GM23338 (cell line): ENCODE results near the gene NSD2. TPM values are rescaled to one million over a fixed set of nuclear protein-coding genes. Genes with fewer than 3 reads are reported as not detected.

ENCODE experiments used
- ATAC-seq: fragments of 200-7000 bp; cut with Tn5 transposase; 3 replicates; pipeline ENCODE4 v1.9.1; 2020
- DNase-seq: peaks from one replicate; pipeline ENCODE4 v3.0.0-alpha.2; 2015; ENCODE audit warnings: low spot score
- H2AFZ ChIP-seq: fragments of 200-600 bp; sonication (generic); 2 replicates; pipeline ENCODE4 v1.8.0; 2016; ENCODE audit warnings: antibody characterized with exemption, mild to moderate bottlenecking, moderate library complexity
- H3F3A ChIP-seq: fragments of 200-600 bp; sonication (generic); replicated peaks from 2 replicates; pipeline ENCODE4 v1.8.0; 2017; ENCODE audit warnings: antibody characterized with exemption, mixed run types, low read depth
- H3K27ac ChIP-seq: fragments of 200-600 bp; sonication (generic); 2 replicates; pipeline ENCODE4 v1.6.1; 2016; ENCODE audit warnings: low read depth
- H3K27me3 ChIP-seq: fragments of 200-600 bp; sonication (generic); 2 replicates; pipeline ENCODE4 v1.8.0; 2016; ENCODE audit warnings: mild to moderate bottlenecking, mixed run types, moderate library complexity; ENCODE audit not compliant: insufficient read depth
- H3K36me3 ChIP-seq: fragments of 200-600 bp; sonication (generic); 2 replicates; pipeline ENCODE4 v1.8.0; 2016; ENCODE audit warnings: mild to moderate bottlenecking; ENCODE audit not compliant: insufficient read depth
- H3K4me1 ChIP-seq: fragments of 200-600 bp; sonication (generic); 2 replicates; pipeline ENCODE4 v1.8.0; 2016; ENCODE audit warnings: mild to moderate bottlenecking, moderate library complexity; ENCODE audit not compliant: insufficient read depth
- H3K4me2 ChIP-seq: fragments of 200-600 bp; sonication (generic); 2 replicates; pipeline ENCODE4 v1.7.1; 2017; ENCODE audit warnings: mixed run types
- H3K4me3 ChIP-seq: fragments of 200-600 bp; sonication (generic); 2 replicates; pipeline ENCODE4 v1.6.1; 2016; ENCODE audit warnings: mixed run types
- H3K79me2 ChIP-seq: fragments of 200-600 bp; sonication (generic); replicated peaks from 2 replicates; pipeline ENCODE4 v1.8.0; 2017; ENCODE audit warnings: mild to moderate bottlenecking; ENCODE audit not compliant: insufficient read depth
- H3K9me2 ChIP-seq: fragments of 200-600 bp; sonication (generic); 2 replicates; pipeline ENCODE4 v1.8.0; 2017; ENCODE audit not compliant: insufficient read depth
- H4K20me1 ChIP-seq: fragments of 200-600 bp; sonication (generic); replicated peaks from 2 replicates; pipeline ENCODE4 v1.8.0; 2017; ENCODE audit warnings: mild to moderate bottlenecking; ENCODE audit not compliant: insufficient read depth
- H3K27ac Mint-ChIP-seq: 2 replicates; pipeline ENCODE4 v1.8.0; 2020; ENCODE audit warnings: inconsistent platforms, mild to moderate bottlenecking, moderate library complexity, mixed read lengths
- H3K27me3 Mint-ChIP-seq: 3 replicates; pipeline ENCODE4 v1.8.0; 2022; ENCODE audit warnings: low read depth, mild to moderate bottlenecking, moderate library complexity, mixed read lengths, inconsistent platforms; ENCODE audit not compliant: insufficient read depth, poor library complexity
- H3K36me3 Mint-ChIP-seq: 3 replicates; pipeline ENCODE4 v1.8.0; 2021; ENCODE audit warnings: low read depth, mild to moderate bottlenecking, inconsistent platforms, moderate library complexity, mixed read lengths
- H3K4me1 Mint-ChIP-seq: 3 replicates; pipeline ENCODE4 v1.8.0; 2020; ENCODE audit warnings: mild to moderate bottlenecking, inconsistent platforms, mixed read lengths
- H3K4me3 Mint-ChIP-seq: 3 replicates; pipeline ENCODE4 v1.8.0; 2021; ENCODE audit warnings: moderate library complexity, mild to moderate bottlenecking, inconsistent platforms, mixed read lengths
- H3K9me3 Mint-ChIP-seq: 3 replicates; pipeline ENCODE4 v1.8.0; 2020; ENCODE audit warnings: moderate library complexity, mild to moderate bottlenecking, inconsistent platforms, mixed read lengths
- CREB1 ChIP-seq: fragments of 250-450 bp; sonication (Bioruptor Pico); IDR thresholded peaks from 2 replicates; pipeline ENCODE4 v1.5.0; 2020; ENCODE audit warnings: low read depth, mild to moderate bottlenecking, moderate library complexity
- EZH2 ChIP-seq: fragments of 200-600 bp; sonication (generic); IDR thresholded peaks from one replicate; pipeline ENCODE4 v1.8.0; 2017; ENCODE audit warnings: antibody characterized with exemption, mild to moderate bottlenecking, low read depth; ENCODE audit not compliant: unreplicated experiment
- EZH2phosphoT487 ChIP-seq: fragments of 200-600 bp; sonication (generic); IDR thresholded peaks from one replicate; pipeline ENCODE4 v1.8.1; 2018; ENCODE audit warnings: antibody characterized with exemption; ENCODE audit not compliant: unreplicated experiment
- POLR2AphosphoS5 ChIP-seq: IDR thresholded peaks from 2 replicates; pipeline ENCODE4 v1.6.1; 2016; ENCODE audit warnings: antibody characterized with exemption, low read depth
- ZNF114 ChIP-seq: fragments of 250-450 bp; sonication (Bioruptor Pico); IDR thresholded peaks from 2 replicates; pipeline ENCODE4 v1.5.0; 2020; ENCODE audit warnings: mild to moderate bottlenecking, moderate library complexity
- ZNF331 ChIP-seq: fragments of 250-450 bp; sonication (Bioruptor Pico); IDR thresholded peaks from 2 replicates; pipeline ENCODE4 v1.5.0; 2020; ENCODE audit warnings: low read depth, mild to moderate bottlenecking, moderate library complexity
- polyA plus RNA-seq: library from polyadenylated mRNA; unstranded; fragments of >200 nt; fragmentation: Nextera tagmentation; extraction: Ambion mirVana; gene quantifications from 2 replicates; pipeline ENCODE4 v1.2.1, GENCODE V29; 2016
- total RNA-seq: library from RNA; depleted of rRNA; stranded (reverse); fragments of >200 nt; shearing (Covaris generic); gene quantifications from 2 replicates; pipeline ENCODE4 v1.2.3, GENCODE V29; 2014
- TF ChIP-seq, protein P1 (sequence below): fragments of 250-450 bp; sonication (Bioruptor Pico); IDR thresholded peaks from 2 replicates; pipeline ENCODE4 v1.5.0; 2020; ENCODE audit warnings: mild to moderate bottlenecking, moderate library complexity
- TF ChIP-seq, protein P2 (sequence below): IDR thresholded peaks from one replicate; pipeline ENCODE4 v1.6.1; 2018; ENCODE audit warnings: antibody characterized with exemption; ENCODE audit not compliant: unreplicated experiment
- TF ChIP-seq, protein P3 (sequence below): IDR thresholded peaks from 2 replicates; pipeline ENCODE4 v1.6.1; 2016; ENCODE audit warnings: antibody characterized with exemption

Gene NSD2
- total and polyA plus RNA-seq, 2 experiments from 2014 or later: 33.5 to 84.4 TPM

DNA sequence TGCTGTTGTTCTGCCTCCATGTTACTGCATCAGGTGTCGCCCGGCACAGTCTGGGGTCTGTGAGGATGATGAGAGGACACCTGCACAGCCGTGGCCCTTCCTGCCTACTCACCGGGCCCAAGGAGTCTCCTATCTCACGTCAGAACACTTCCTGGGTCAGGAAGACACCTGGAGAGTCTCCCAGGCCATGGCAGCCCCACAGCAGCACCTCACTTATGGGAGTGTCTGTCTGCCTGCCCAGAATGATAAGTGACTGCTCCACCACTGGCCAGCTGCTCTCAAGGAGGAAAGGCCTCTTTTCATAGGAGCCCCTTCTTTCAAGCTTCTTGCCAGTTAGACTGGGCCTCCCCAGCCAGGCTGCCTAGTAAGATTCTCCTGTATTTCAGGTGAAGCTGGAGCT, 81.5 kb downstream of the NSD2 start:
- Histone ChIP-seq H2AFZ (no peak overlapping the region), H3K27me3 (no peaks in the 10 kb centered on the region), H3K79me2 (no peaks in the 10 kb centered on the region), H3K4me2 (no peak overlapping the region), H3F3A (no peaks in the 10 kb centered on the region), H3K4me3 (no peak overlapping the region), H3K27ac (no peak overlapping the region), H4K20me1 (peaks cover 23% of the 10 kb centered on the region), H3K4me1 (no peaks in the 10 kb centered on the region), H3K36me3 (peaks cover 7% of the 10 kb centered on the region; the same call in 1 of the 2 replicates), H3K9me2 (no peaks in the 10 kb centered on the region)
- TF ChIP-seq ZNF331: no peak
- no peak for TF ChIP-seq POLR2AphosphoS5
- TF ChIP-seq, protein P1, sequence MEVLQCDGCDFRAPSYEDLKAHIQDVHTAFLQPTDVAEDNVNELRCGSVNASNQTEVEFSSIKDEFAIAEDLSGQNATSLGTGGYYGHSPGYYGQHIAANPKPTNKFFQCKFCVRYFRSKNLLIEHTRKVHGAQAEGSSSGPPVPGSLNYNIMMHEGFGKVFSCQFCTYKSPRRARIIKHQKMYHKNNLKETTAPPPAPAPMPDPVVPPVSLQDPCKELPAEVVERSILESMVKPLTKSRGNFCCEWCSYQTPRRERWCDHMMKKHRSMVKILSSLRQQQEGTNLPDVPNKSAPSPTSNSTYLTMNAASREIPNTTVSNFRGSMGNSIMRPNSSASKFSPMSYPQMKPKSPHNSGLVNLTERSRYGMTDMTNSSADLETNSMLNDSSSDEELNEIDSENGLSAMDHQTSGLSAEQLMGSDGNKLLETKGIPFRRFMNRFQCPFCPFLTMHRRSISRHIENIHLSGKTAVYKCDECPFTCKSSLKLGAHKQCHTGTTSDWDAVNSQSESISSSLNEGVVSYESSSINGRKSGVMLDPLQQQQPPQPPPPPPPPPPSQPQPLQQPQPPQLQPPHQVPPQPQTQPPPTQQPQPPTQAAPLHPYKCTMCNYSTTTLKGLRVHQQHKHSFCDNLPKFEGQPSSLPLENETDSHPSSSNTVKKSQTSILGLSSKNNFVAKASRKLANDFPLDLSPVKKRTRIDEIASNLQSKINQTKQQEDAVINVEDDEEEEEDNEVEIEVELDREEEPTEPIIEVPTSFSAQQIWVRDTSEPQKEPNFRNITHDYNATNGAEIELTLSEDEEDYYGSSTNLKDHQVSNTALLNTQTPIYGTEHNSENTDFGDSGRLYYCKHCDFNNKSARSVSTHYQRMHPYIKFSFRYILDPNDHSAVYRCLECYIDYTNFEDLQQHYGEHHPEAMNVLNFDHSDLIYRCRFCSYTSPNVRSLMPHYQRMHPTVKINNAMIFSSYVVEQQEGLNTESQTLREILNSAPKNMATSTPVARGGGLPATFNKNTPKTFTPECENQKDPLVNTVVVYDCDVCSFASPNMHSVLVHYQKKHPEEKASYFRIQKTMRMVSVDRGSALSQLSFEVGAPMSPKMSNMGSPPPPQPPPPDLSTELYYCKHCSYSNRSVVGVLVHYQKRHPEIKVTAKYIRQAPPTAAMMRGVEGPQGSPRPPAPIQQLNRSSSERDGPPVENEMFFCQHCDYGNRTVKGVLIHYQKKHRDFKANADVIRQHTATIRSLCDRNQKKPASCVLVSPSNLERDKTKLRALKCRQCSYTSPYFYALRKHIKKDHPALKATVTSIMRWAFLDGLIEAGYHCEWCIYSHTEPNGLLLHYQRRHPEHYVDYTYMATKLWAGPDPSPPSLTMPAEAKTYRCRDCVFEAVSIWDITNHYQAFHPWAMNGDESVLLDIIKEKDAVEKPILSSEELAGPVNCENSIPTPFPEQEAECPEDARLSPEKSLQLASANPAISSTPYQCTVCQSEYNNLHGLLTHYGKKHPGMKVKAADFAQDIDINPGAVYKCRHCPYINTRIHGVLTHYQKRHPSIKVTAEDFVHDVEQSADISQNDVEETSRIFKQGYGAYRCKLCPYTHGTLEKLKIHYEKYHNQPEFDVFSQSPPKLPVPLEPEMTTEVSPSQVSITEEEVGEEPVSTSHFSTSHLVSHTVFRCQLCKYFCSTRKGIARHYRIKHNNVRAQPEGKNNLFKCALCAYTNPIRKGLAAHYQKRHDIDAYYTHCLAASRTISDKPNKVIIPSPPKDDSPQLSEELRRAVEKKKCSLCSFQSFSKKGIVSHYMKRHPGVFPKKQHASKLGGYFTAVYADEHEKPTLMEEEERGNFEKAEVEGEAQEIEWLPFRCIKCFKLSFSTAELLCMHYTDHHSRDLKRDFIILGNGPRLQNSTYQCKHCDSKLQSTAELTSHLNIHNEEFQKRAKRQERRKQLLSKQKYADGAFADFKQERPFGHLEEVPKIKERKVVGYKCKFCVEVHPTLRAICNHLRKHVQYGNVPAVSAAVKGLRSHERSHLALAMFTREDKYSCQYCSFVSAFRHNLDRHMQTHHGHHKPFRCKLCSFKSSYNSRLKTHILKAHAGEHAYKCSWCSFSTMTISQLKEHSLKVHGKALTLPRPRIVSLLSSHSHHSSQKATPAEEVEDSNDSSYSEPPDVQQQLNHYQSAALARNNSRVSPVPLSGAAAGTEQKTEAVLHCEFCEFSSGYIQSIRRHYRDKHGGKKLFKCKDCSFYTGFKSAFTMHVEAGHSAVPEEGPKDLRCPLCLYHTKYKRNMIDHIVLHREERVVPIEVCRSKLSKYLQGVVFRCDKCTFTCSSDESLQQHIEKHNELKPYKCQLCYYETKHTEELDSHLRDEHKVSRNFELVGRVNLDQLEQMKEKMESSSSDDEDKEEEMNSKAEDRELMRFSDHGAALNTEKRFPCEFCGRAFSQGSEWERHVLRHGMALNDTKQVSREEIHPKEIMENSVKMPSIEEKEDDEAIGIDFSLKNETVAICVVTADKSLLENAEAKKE: no peak
- TF ChIP-seq EZH2: no peak
- no peak for TF ChIP-seq CREB1 (CRISPR knock-in tag)
- TF ChIP-seq, protein P2, sequence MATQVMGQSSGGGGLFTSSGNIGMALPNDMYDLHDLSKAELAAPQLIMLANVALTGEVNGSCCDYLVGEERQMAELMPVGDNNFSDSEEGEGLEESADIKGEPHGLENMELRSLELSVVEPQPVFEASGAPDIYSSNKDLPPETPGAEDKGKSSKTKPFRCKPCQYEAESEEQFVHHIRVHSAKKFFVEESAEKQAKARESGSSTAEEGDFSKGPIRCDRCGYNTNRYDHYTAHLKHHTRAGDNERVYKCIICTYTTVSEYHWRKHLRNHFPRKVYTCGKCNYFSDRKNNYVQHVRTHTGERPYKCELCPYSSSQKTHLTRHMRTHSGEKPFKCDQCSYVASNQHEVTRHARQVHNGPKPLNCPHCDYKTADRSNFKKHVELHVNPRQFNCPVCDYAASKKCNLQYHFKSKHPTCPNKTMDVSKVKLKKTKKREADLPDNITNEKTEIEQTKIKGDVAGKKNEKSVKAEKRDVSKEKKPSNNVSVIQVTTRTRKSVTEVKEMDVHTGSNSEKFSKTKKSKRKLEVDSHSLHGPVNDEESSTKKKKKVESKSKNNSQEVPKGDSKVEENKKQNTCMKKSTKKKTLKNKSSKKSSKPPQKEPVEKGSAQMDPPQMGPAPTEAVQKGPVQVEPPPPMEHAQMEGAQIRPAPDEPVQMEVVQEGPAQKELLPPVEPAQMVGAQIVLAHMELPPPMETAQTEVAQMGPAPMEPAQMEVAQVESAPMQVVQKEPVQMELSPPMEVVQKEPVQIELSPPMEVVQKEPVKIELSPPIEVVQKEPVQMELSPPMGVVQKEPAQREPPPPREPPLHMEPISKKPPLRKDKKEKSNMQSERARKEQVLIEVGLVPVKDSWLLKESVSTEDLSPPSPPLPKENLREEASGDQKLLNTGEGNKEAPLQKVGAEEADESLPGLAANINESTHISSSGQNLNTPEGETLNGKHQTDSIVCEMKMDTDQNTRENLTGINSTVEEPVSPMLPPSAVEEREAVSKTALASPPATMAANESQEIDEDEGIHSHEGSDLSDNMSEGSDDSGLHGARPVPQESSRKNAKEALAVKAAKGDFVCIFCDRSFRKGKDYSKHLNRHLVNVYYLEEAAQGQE: no peak
- no peak for TF ChIP-seq EZH2phosphoT487
- no peak for TF ChIP-seq ZNF114 (CRISPR knock-in tag)
- TF ChIP-seq, protein P3, sequence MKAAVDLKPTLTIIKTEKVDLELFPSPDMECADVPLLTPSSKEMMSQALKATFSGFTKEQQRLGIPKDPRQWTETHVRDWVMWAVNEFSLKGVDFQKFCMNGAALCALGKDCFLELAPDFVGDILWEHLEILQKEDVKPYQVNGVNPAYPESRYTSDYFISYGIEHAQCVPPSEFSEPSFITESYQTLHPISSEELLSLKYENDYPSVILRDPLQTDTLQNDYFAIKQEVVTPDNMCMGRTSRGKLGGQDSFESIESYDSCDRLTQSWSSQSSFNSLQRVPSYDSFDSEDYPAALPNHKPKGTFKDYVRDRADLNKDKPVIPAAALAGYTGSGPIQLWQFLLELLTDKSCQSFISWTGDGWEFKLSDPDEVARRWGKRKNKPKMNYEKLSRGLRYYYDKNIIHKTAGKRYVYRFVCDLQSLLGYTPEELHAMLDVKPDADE: no peak
- DNase-seq (no peak), ATAC-seq (no peak)
- Mint-ChIP-seq H3K4me3 (no peak overlapping the region), H3K36me3 (peaks cover 41% of the 10 kb centered on the region), H3K9me3 (no peaks in the 10 kb centered on the region), H3K27me3 (peaks cover 2% of the 10 kb centered on the region), H3K4me1 (no peaks in the 10 kb centered on the region), H3K27ac (no peak overlapping the region)
